ENCODE measurements around the gene KRT12.

The KRT12 gene

DNA sequence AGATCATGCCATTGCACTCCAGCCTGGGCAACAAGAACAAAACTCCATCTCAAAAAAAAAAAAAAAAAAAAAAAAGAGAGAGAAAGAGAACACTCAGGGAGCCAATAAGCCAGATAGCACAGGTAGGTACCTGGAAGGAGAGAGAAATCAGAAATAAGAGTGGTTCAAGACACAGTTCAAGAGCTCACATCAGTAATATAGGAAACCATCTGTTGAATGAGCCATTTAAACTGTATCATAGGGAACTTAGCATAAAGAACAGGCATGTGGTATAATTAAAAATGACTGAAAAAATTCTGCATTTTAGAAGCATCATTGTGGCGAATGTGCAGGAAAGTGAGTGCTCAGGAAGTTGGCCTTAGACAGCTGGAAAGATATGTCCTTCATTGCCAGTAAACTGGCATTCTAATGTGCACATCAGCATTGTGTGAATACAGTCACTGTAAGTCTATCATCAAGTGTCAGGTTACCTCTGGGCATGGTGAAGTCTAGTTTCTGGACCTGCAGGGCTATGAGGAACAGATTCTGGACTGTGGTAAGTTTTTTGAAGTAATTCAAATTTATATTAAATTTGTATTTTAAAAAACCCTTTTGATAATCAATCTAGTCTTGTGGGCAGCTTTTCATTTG lies 20.4 kb downstream of the KRT12 start:
- ATAC-seq = no peak
- TF ChIP-seq, protein P1, sequence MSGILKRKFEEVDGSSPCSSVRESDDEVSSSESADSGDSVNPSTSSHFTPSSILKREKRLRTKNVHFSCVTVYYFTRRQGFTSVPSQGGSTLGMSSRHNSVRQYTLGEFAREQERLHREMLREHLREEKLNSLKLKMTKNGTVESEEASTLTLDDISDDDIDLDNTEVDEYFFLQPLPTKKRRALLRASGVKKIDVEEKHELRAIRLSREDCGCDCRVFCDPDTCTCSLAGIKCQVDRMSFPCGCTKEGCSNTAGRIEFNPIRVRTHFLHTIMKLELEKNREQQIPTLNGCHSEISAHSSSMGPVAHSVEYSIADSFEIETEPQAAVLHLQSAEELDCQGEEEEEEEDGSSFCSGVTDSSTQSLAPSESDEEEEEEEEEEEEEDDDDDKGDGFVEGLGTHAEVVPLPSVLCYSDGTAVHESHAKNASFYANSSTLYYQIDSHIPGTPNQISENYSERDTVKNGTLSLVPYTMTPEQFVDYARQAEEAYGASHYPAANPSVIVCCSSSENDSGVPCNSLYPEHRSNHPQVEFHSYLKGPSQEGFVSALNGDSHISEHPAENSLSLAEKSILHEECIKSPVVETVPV (CRISPR knock-in tag; IDR thresholded peaks at IDR 0.05) = no peak
- TF ChIP-seq, protein P2, sequence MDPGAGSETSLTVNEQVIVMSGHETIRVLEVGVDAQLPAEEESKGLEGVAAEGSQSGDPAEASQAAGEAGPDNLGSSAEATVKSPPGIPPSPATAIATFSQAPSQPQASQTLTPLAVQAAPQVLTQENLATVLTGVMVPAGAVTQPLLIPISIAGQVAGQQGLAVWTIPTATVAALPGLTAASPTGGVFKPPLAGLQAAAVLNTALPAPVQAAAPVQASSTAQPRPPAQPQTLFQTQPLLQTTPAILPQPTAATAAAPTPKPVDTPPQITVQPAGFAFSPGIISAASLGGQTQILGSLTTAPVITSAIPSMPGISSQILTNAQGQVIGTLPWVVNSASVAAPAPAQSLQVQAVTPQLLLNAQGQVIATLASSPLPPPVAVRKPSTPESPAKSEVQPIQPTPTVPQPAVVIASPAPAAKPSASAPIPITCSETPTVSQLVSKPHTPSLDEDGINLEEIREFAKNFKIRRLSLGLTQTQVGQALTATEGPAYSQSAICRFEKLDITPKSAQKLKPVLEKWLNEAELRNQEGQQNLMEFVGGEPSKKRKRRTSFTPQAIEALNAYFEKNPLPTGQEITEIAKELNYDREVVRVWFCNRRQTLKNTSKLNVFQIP (CRISPR knock-in tag; IDR thresholded peaks at IDR 0.05; ENCODE audit: borderline replicate concordance, low read depth) = no peak
- TF ChIP-seq ZNF8 (CRISPR knock-in tag; IDR thresholded peaks at IDR 0.05) (no peak), RARB (CRISPR knock-in tag; IDR thresholded peaks at IDR 0.05) (no peak), BACH2 (CRISPR knock-in tag; IDR thresholded peaks at IDR 0.05; ENCODE audit: borderline replicate concordance) (no peak), CSDC2 (CRISPR knock-in tag; IDR thresholded peaks at IDR 0.05) (no peak), PPARA (CRISPR knock-in tag; IDR thresholded peaks at IDR 0.05; ENCODE audit: borderline replicate concordance) (no peak), SNAI2 (CRISPR knock-in tag; IDR thresholded peaks at IDR 0.05) (no peak), ISL1 (CRISPR knock-in tag; IDR thresholded peaks at IDR 0.05) (no peak), OSR1 (CRISPR knock-in tag; IDR thresholded peaks at IDR 0.05) (no peak), ARNTL (CRISPR knock-in tag; IDR thresholded peaks at IDR 0.05; ENCODE audit: borderline replicate concordance, low read depth) (no peak), TCF4 (CRISPR knock-in tag; IDR thresholded peaks at IDR 0.05; ENCODE audit: borderline replicate concordance) (no peak)
- TF ChIP-seq, protein P3, sequence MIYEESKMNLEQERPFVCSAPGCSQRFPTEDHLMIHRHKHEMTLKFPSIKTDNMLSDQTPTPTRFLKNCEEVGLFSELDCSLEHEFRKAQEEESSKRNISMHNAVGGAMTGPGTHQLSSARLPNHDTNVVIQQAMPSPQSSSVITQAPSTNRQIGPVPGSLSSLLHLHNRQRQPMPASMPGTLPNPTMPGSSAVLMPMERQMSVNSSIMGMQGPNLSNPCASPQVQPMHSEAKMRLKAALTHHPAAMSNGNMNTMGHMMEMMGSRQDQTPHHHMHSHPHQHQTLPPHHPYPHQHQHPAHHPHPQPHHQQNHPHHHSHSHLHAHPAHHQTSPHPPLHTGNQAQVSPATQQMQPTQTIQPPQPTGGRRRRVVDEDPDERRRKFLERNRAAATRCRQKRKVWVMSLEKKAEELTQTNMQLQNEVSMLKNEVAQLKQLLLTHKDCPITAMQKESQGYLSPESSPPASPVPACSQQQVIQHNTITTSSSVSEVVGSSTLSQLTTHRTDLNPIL (CRISPR knock-in tag; IDR thresholded peaks at IDR 0.05; ENCODE audit: low read depth) = no peak
- TF ChIP-seq, protein P4, sequence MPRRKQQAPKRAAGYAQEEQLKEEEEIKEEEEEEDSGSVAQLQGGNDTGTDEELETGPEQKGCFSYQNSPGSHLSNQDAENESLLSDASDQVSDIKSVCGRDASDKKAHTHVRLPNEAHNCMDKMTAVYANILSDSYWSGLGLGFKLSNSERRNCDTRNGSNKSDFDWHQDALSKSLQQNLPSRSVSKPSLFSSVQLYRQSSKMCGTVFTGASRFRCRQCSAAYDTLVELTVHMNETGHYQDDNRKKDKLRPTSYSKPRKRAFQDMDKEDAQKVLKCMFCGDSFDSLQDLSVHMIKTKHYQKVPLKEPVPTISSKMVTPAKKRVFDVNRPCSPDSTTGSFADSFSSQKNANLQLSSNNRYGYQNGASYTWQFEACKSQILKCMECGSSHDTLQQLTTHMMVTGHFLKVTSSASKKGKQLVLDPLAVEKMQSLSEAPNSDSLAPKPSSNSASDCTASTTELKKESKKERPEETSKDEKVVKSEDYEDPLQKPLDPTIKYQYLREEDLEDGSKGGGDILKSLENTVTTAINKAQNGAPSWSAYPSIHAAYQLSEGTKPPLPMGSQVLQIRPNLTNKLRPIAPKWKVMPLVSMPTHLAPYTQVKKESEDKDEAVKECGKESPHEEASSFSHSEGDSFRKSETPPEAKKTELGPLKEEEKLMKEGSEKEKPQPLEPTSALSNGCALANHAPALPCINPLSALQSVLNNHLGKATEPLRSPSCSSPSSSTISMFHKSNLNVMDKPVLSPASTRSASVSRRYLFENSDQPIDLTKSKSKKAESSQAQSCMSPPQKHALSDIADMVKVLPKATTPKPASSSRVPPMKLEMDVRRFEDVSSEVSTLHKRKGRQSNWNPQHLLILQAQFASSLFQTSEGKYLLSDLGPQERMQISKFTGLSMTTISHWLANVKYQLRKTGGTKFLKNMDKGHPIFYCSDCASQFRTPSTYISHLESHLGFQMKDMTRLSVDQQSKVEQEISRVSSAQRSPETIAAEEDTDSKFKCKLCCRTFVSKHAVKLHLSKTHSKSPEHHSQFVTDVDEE (CRISPR knock-in tag; IDR thresholded peaks at IDR 0.05) = no peak

DNA sequence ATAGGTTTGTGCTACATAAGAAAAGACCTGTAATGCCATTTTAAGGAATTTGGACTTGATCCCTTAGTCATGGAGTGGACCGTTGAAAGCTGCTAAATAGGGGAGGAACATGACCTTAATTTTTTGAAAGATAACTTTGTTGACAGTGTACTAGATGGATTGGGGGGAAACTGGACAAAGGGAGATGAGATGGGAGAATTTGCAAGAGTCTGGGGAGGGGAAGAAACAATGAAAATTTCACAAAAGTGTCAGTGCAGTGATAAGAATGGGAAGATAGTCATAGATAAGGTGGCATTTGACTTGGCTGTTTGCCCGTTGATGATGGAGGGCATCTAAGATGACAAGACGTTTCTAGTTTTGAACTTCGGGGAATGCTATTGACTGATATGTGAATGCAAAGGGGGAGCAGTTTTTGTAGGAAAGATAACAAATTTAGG lies 22.3 kb downstream of the KRT12 start:
- TF ChIP-seq ZFP3 (CRISPR knock-in tag; IDR thresholded peaks at IDR 0.05) (no peak), OSR1 (CRISPR knock-in tag; IDR thresholded peaks at IDR 0.05) (no peak), ZNF70 (CRISPR knock-in tag; IDR thresholded peaks at IDR 0.05) (no peak), ISL1 (CRISPR knock-in tag; IDR thresholded peaks at IDR 0.05) (no peak), ZFP30 (CRISPR knock-in tag; IDR thresholded peaks at IDR 0.05) (no peak), SNAI2 (CRISPR knock-in tag; IDR thresholded peaks at IDR 0.05) (no peak), ZNF565 (CRISPR knock-in tag; conservative IDR thresholded peaks at IDR 0.05; ENCODE audit: low read depth) (no peak), ZC3H10 (CRISPR knock-in tag; IDR thresholded peaks at IDR 0.05) (no peak), RARB (CRISPR knock-in tag; IDR thresholded peaks at IDR 0.05) (no peak), ARNTL (CRISPR knock-in tag; IDR thresholded peaks at IDR 0.05; ENCODE audit: borderline replicate concordance, low read depth) (no peak), TOX (CRISPR knock-in tag; IDR thresholded peaks at IDR 0.05; ENCODE audit: borderline replicate concordance) (no peak), TCF4 (CRISPR knock-in tag; IDR thresholded peaks at IDR 0.05; ENCODE audit: borderline replicate concordance) (no peak), ESRRG (CRISPR knock-in tag; IDR thresholded peaks at IDR 0.05) (no peak), GLIS3 (CRISPR knock-in tag; IDR thresholded peaks at IDR 0.05) (no peak), PPARA (CRISPR knock-in tag; IDR thresholded peaks at IDR 0.05; ENCODE audit: borderline replicate concordance) (no peak)
- TF ChIP-seq, protein P1 (CRISPR knock-in tag; IDR thresholded peaks at IDR 0.05) = no peak
- TF ChIP-seq, protein P5, sequence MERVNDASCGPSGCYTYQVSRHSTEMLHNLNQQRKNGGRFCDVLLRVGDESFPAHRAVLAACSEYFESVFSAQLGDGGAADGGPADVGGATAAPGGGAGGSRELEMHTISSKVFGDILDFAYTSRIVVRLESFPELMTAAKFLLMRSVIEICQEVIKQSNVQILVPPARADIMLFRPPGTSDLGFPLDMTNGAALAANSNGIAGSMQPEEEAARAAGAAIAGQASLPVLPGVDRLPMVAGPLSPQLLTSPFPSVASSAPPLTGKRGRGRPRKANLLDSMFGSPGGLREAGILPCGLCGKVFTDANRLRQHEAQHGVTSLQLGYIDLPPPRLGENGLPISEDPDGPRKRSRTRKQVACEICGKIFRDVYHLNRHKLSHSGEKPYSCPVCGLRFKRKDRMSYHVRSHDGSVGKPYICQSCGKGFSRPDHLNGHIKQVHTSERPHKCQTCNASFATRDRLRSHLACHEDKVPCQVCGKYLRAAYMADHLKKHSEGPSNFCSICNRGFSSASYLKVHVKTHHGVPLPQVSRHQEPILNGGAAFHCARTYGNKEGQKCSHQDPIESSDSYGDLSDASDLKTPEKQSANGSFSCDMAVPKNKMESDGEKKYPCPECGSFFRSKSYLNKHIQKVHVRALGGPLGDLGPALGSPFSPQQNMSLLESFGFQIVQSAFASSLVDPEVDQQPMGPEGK (CRISPR knock-in tag; IDR thresholded peaks at IDR 0.05; ENCODE audit: borderline replicate concordance) = no peak
- TF ChIP-seq, protein P2 (CRISPR knock-in tag; IDR thresholded peaks at IDR 0.05; ENCODE audit: borderline replicate concordance, low read depth) = no peak
- TF ChIP-seq, protein P3 (CRISPR knock-in tag; IDR thresholded peaks at IDR 0.05; ENCODE audit: low read depth) = no peak
- ATAC-seq = no peak

All from SK-N-SH treated with all-trans-retinoic acid at 6 μM for 48 hours (cell line).